ENCODE results near the gene PANK4.
A peak's percentile ranks its signal among the peaks of the same experiment; 100 is the strongest.
"Not testable (repeated sequence)": the region's sequence is repeated elsewhere in the genome, so short reads cannot be mapped to it uniquely, and the experiment has no call there.

PANK4 gene

GRCh38 chr1:2525920-2526823 lies at the start of gene PANK4:
Gene PANK4 (minus strand): TSS chr1:2526596. CDS start chr1:2526587, 9 bp downstream.
- DNase-seq (ENCODE audit: low read depth in 2 of 3, low spot score in 1 of 3): peak; percentile 77 to 87 (median 78)

- DNase-seq (ENCODE audit: low read depth in 2 of 3, low spot score in 1 of 3): no peak
These were observed 48.0 kb upstream of the PANK4 start for GRCh38 chr1:2574350-2574749.

- DNase-seq (ENCODE audit: low read depth in 2 of 3, low spot score in 1 of 3): no peak
These were observed 47.0 kb upstream of the PANK4 start for GRCh38 chr1:2573250-2573920.

- DNase-seq (ENCODE audit: low read depth in 2 of 3, low spot score in 1 of 3): no peak
These were observed 45.0 kb upstream of the PANK4 start for GRCh38 chr1:2571348-2571747.

- no peak for DNase-seq (ENCODE audit: low read depth in 2 of 3, low spot score in 1 of 3)
These were observed 43.9 kb upstream of the PANK4 start for GRCh38 chr1:2570332-2570731.

GRCh38 chr1:2569703-2570102 lies 43.3 kb upstream of the PANK4 start:
- DNase-seq (ENCODE audit: low read depth in 2 of 3, low spot score in 1 of 3): not testable (repeated sequence)

- DNase-seq (ENCODE audit: low read depth in 2 of 3, low spot score in 1 of 3): no peak
These were observed 42.7 kb upstream of the PANK4 start for GRCh38 chr1:2569060-2569459.

GRCh38 chr1:2568187-2568816 lies 41.9 kb upstream of the PANK4 start:
- DNase-seq (ENCODE audit: low read depth in 2 of 3, low spot score in 1 of 3): not testable (repeated sequence)

GRCh38 chr1:2567083-2567679 lies 40.8 kb upstream of the PANK4 start:
- no peak for DNase-seq (ENCODE audit: low read depth in 2 of 3, low spot score in 1 of 3)

GRCh38 chr1:2566101-2567045 lies 40.0 kb upstream of the PANK4 start:
- DNase-seq (ENCODE audit: low read depth in 2 of 3, low spot score in 1 of 3): no peak

- no peak for DNase-seq (ENCODE audit: low read depth in 2 of 3, low spot score in 1 of 3)
These were observed 38.5 kb upstream of the PANK4 start for GRCh38 chr1:2564815-2565374.

- DNase-seq (ENCODE audit: low read depth in 2 of 3, low spot score in 1 of 3): no peak
These were observed 37.8 kb upstream of the PANK4 start for GRCh38 chr1:2564006-2564814.

- no peak for DNase-seq (ENCODE audit: low read depth in 2 of 3, low spot score in 1 of 3)
These were observed 36.8 kb upstream of the PANK4 start for GRCh38 chr1:2563205-2563604.

- DNase-seq (ENCODE audit: low read depth in 2 of 3, low spot score in 1 of 3): no peak
These were observed 35.8 kb upstream of the PANK4 start for GRCh38 chr1:2561898-2562895.

- no peak for DNase-seq (ENCODE audit: low read depth in 2 of 3, low spot score in 1 of 3)
These were observed 35.0 kb upstream of the PANK4 start for GRCh38 chr1:2561446-2561845.

- DNase-seq (ENCODE audit: low read depth in 2 of 3, low spot score in 1 of 3): no peak
These were observed 34.1 kb upstream of the PANK4 start for GRCh38 chr1:2560299-2561073.

Data from stimulated activated CD4-positive, alpha-beta T cell treated with anti-CD3 and anti-CD28 coated beads, Interleukin-12 subunit alpha, Interleukin-12 subunit beta, amount 100 ng/mL, for 48 hours (primary cell).